Umbilical cord (tissue), 2 donors: ENCODE measurements around the gene ETFB. TPM values are rescaled to one million over a fixed set of nuclear protein-coding genes. Genes with fewer than 3 reads are reported as not detected.

Source experiments
- DNase-seq: peaks from one replicate; pipeline ENCODE4 v3.0.0-alpha.2; 2015; ENCODE audit warnings: low spot score
- total RNA-seq: library from RNA; depleted of rRNA; stranded (reverse); fragments of >200 nt; gene quantifications from one replicate; pipeline ENCODE4 v1.2.3, GENCODE V29; 2014; ENCODE audit warnings: low replicate concordance; ENCODE audit not compliant: insufficient read depth

Gene ETFB
- total RNA-seq, 1 donor from 2014 or later = 26.7 TPM

DNA sequence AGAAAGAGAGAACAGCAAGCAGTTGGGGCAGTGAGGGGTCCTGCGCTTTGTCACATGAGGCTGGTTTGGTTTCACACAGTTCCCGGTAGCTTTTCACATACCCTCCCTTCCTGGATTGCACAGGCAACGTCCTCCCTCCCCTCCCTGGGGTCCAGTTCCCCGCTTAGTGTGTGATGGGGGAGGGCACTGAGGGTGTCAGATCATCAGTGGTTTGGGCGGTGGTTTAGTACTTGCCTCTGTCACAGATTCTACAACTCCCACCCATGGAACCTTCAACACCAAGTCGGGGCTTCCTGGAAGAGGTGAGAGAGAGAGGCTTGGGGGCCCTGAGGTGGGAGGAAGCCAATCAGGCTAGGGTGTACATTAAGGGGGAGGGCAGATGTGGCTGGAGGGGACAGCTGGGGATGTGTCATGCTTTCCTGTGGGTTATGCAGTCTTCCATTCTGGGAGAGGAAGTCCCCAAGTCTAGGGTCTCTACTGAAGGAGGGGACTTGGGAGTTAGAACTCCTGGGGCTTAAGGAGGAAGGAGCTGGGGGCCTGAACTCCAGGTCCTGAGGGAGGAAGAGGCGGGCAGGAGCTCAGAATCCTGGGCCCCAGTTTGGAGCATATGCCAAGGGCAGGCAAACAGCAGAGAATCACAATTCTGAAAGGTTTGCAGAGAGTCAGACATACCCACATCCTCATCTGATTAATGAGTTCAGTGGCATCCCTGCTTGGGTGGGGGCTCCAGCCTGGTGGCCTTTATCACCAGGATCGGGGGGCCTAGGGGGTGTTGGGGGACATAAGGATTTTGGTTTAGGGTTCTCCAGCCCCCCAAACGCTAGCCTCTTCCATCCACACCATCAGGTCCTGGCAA is 6.7 kb upstream of the ETFB start, which contains the start of gene NKG7:
Gene NKG7, minus strand, starts transcription at position 6 of the 856 bp plus-strand sequence. CDS start 119 bp downstream, outside the sequence.
- DNase-seq = no peak

DNA sequence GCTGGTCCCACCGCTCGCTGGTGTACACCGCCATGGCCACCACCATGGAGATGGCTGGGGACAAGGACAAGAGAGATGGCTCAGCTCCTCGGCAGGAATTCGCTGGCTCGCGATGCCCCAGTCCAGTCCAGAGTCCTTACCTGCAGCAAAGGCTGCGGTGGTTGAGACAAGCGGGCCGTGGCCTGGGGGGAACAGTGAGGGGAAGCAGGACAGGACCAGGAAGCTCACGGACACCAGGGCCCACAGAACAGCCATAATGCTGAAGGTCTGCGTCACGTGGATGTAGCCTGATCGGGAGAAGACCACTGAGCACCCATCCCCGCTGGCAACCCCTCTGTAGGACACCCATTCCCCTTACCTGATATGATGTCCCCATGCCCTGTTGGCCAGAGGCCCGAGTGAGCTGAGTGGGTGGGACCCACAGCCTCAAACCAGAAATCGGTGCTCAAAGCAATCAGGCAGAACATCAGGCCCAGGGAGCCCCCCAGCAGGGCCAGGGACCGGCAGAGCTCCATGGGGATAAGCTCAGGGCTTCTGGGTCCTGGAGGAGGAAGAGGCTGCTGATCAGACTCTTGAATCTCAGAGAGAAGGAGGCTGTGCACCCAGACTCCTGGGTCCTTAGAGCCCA is 5.9 kb upstream of the ETFB start:
- no peak for DNase-seq

DNA sequence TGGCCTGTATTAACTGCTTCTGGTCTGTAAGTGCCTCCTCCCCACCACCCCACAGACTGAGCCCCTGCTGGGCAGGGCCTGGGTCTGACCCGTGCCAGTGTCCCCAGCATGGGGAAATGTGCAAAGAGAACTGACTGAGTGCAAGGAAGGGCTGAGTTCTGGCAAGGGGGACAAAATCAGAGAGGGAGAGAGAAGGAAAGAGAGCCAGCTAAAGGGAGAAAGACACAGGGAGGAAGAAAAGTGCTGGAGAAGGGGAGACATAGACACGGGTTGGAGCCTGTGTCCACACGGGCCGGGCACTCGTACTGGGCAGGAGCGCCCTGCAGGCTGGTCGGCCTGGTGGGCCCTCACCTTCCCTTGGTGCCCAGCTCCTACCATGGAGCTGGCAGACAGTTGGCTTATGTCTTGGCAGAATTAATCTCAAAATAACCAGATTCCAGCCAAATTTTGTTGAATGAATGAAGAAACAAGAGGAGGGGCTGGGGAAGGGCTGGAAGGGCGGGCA is 5.0 kb upstream of the ETFB start:
- no peak for DNase-seq

DNA sequence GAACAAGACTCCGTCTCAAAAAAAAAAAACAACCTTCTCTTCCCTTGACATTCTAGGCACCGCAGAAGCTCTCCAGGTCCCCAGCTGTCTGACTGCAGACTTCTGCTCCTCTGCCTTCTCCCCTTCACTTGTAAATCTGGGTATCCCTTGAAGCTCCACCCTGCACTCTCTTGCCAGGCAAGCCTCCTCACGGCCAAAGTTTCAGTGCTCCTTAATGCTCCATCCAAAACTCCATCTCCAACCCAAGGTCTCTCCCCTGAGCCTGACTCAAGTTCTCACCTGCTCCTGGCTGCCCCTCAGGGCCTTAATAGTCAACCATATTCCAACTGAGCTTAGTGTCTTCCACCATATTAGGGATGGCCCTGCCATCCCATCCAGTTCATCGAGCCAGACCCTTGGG is 4.0 kb upstream of the ETFB start:
- DNase-seq = no peak

DNA sequence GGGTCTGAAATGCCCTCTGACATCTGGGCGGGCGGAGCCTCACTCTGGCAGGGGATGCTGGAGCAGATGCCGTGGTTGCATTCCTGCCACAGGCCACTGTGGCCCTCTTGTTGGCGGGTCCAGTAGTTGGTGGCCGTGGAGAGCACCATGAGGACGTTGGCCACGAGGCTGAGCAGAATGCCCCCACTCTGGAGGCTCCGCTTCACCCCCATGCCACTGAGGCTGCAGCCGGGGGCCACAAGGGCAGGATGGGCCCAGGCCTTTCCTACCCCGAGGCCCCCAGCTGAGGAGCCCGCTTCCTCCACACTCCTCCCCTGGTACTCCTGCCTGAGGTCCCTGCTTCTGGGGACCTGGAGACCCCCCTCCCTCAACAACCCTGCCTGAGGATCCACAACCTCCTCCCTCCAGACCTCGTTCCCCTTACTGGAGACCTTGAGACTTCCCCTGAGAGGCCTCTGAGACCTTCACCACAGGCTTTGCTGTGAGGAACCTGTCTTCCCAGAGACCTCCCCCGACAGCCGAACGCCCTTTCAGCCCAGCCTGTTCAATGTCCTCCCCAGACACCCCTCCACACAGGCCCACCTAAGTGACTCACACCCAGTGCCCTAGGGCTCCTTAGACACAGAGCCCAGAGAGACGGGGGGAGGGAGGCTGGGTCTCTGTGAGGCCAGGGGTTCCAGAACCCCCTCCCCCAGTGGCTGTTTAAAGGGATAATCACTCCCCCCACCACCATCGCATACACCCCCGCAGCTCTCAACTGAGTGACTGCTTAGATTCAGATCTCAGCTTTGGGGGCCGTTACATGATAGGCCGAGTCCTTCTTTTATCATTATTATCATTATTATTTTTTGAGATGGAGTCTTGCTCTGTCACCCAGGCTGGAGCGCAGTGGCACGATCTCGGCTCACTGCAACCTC is 2.4 kb upstream of the ETFB start, which contains the start of gene CLDND2:
Gene CLDND2, minus strand, starts transcription at position 638 of the 917 bp plus-strand sequence. Its CDS starts 426 bp downstream, at position 212.
- no peak for DNase-seq

DNA sequence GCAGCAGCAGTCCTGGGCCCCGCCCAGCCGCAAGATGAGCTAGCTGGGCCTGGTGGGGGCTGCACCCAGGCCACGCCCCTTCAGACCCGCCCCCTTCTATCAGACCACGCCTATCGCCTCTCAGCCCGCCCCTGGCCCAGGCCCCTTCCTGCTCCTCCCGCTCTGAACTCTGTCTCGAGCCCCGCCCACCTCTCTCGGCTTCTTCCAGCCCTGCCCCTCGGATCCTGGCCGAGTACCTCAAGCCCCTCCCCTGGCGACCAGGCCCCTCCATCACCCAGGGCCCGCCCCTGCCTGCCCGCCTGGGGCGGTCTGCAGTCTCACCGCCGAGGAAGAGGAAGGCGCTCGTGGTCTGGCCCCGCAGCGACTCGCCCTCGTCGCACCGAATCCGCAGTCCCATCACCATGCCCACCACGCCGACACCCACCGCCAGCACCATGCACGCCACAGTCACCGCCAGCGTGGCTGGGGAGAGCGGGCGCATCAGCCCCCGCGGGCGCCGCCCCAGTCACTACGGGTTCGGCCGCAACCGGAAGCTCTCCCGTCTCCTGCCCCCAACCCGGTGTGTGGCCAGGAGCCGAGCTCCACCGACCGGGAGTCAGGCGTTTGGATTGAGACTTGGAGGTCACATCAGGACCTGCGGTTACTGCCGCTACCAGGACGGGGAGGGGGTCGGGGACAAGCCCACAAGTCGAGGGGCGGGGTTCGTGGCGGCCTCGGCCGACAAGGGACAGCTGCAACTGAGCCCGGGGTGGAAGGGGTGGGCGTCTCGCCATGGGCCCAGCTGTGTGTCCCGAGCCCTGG is 1.6 kb upstream of the ETFB start:
- DNase-seq = peak; percentile 100

DNA sequence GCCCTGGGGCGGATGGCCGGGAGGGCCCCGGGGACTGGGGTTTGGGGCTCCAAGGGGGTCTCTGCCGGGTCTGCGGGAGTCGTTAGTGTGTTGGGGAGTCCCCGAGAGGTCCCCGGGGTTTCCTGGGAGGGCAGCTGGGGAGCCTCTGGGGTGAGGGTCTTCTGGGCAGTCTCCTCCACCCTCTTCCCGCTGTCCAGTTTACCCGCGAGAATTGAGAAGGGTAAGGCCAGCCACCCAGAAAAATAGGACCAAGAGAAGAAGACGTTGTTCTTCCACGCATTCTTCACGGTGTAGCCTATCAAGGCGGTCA is 1.0 kb upstream of the ETFB start:
- DNase-seq = no peak

DNA sequence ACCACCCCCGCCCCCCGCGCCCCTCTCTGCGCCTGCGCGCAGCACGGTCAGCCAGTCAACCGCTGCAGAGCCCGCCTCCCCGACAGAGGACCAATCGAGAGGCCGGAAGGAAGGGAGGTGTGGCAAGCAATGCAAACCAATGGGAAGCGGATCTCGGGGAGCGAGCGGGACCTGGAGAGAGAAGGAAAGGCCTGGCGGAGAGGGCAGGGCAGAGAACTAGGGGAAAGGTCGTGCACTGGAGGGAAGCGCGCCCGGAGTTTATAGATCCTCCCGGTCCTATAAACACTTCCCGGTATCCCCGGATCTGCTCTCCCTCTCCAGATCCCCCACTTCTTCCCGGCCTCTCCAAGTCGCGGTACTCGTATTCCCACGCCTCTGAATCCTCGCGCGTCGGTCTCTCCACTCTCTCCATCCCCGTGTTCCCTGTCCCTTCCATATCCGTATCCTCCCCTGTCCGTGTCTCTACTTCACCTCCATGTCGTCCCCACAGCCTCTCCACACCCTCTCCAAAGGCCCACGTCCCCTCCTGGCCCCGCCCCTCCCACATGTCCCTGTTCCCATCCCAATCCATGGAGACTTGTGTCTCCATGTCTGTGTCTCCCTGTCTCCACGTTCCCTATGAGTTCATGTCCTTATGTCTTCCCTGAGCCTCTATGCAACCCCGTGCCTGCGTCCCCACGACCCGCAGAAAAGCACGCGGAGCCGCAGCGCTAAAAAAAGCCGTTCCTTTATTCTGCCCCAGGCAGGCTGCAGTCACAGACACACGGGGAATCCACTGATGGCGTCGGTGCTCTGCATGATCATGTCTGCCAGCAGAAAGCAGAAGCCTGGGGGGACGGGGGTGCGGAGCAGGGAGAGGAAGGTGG is 434 bp upstream of the ETFB start:
- peak; percentile 100 for DNase-seq

DNA sequence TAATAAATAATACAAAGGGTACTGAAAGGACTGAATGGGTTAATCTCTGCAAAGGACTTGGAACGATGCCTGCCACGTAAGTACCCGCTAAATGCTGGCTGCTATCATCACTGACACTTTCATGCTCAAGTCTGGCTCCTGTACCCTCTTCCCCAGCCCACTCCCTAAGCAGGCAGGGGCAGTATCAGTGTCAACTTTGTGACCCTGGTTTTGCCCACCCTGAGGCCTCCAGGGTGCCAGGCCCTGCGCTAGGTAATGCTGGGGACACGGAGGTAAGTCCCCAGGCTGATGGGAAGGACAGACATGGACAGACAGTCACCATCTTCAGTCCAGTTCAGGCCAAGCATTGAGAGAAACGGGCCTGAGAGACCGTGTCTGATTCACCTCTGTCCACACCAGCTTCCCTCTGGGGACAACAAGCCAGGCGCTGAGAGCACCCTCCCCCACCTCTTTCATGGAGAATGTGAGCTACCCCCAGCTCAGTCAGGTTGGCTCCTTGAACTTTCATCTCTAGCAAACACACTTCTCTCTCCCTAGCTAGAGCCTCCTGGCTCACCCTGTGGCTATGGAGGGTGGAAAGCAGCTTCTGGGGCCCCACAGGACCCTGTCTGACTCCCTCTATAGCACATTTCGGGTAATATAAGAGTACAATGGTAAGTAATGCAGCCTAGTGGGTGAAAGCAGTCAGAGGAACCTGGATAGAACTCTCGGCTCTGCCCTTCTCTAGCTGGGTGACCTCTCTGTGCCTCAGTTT is 800 bp downstream of the ETFB start:
- peak; percentile 61 for DNase-seq

DNA sequence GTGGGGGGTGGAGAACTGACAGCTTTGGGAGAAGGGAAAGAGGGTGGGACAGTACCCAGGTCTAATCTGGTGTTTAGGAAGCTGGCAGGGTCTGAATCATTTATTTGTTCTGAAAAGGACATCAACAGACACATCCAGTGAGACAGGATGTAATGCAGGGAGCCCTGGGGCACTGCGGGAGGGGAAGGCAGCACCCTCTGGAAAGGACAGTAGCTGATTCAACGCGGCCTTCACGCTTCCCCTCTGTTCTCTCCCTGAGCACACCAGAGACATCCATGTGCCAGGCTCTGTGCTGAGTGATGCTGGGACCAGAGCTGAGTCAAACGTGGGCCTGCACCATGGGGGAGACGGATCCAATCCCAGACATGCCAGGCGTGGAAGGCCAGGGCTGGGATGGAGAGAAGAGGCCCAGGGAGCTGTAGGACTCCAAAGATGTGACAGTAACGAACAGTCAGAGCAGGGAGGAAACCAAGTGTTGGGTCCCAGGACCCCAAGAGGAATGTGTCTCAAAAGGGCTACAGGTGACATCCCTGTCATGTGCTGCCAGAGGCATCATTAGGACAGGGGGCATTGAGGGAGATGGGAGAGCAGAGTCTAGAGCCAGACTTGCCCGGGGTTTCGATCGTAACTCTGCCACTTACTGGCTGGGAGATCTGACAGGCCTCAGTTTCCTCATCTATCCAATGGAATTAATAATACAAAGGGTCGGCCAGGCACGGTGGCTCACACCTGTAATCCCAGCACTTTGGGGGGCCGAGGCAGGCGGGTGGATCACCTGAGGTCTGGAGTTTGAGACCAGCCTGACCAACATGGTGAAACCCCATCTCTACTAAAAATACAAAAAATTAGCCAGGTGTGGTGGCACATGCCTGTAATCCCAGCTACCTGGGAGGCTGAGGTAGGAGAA is 1.7 kb downstream of the ETFB start:
- no peak for DNase-seq

DNA sequence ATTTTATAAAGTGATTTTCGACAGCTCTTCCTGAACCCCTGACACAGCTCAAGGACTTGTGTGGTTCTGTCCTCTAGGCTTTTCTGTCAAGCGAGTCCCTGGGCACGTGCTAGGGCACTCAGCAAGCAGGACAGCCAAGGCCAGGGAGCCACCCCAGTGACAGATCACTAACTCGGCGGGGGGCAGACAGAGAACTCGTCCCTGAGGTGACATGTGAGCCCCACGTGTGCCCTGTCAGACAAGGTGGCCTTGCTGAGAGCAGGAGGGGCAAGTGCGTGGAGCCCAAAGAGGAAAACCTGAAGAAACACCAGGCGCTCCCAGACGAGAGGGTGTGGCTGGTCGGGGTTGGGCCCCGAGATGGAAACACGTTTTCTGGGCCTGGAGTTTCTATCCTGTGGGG is 4.9 kb downstream of the ETFB start:
- DNase-seq = no peak

DNA sequence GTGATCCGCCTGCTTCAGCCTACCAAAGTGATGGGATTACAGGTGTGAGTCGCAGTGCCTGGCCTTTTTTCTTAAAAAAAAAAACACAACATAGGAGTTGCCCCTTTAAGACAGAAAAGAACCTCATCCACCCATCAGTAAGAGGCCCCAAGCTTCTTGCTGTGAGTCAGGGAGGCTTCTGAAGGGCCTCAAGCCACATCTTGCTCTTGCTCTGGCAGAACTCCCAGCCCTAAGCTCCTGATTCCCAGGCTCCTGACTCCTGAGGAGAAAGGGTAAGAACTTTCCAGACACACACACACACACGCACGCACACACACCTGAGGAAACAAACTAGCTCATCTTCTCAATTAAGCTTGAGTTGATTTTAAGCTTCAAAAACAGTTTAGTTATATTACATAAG is 6.9 kb downstream of the ETFB start:
- DNase-seq = peak; percentile 98

DNA sequence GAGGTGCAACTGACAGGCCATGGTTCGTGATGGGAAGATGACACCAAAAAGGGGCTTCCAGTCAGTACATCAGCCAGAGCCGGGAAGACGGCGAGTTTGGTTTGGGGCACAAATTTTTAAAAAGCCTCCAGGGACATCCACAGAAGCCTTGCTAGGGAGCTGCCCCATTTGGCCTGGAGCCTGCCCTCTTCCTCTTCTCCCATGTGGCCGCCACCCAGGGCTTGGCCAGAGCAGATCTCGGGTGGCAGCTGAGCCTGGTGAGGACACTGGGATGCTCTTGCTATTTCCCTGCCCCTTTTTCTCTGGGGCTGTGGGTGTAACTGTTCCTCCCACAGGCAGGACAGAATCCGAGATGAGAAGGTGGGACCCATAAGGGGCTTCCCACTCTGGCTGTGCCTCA is 8.2 kb downstream of the ETFB start:
- DNase-seq = no peak

DNA sequence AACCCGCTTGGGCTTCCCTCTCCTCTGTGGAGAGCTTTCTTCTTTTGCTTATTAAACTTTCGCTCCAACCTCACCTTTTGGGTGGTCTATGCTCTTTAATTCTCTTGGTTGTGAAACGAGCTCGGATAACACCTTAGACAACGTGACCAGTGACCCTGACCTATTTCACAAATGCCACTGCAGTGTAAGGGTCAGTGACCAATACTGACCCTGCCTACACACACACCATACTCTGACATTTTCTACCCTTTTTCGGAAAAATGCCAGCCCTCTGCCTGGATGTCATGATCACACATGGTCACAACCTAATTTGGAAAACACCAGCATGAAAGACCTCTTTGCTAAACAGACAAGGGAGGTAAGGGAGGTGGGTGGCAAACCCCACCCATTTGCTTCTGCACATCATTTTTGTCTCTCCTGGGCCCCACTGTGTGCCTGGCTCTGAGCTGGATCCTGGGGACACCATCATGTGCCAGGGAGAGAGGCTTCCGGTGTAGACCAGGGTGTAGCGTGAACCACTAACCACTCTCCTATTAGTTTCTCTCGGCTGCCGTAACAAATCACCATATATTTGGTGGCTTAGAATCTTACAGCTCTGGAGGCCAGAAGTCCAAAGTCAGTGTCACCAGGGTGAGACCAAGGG is 9.9 kb downstream of the ETFB start:
- DNase-seq = no peak

DNA sequence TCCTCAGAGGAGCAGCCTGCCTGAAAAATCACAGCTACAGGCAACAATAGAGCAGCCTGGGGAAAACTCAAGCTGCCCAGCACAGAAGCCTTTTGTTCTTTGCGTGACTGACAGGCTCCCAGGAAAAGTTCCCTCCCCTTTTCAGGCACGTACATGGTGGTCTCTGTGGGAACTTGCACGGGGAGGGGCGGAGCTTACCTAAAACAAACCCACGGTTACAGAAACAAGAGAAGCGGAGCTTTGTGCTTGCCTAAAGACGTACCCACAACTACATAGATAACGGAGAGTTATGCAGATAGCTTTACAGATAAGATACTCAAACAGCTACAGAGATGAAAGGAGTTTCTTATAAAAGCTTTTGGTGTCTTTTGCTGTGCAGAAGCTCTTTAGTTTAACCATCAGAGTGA is 11.4 kb downstream of the ETFB start:
- peak; percentile 79 for DNase-seq

DNA sequence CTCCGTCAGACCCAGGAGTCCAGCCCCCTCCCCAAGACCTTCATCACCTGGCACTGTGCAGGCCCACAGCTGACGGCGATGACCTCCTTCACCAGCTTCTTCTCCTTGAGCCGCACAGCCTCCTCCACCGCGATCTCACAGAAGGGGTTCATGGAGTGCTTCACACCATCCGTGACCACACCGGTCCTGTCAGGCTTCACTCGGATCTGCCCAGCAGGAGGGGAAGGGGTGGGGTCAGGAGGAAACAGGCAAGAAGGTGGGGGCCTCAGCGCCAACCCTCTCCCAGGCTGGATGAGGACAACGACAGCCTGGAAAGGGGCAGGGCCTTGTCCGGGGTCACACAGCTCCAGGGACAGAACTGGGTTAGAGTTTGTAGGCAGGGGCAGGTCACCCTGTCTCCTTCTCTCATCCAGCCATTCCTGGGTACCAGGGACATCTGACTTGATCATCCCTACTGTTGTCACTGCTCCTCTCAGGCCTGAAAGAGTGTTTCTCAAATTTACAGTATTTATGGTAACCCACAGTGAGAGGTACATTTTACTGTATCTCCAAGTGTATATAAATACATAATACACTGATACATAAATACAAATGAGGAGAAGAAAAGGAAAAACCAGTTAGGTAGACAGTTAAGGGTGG is 12.0 kb downstream of the ETFB start:
- no peak for DNase-seq

DNA sequence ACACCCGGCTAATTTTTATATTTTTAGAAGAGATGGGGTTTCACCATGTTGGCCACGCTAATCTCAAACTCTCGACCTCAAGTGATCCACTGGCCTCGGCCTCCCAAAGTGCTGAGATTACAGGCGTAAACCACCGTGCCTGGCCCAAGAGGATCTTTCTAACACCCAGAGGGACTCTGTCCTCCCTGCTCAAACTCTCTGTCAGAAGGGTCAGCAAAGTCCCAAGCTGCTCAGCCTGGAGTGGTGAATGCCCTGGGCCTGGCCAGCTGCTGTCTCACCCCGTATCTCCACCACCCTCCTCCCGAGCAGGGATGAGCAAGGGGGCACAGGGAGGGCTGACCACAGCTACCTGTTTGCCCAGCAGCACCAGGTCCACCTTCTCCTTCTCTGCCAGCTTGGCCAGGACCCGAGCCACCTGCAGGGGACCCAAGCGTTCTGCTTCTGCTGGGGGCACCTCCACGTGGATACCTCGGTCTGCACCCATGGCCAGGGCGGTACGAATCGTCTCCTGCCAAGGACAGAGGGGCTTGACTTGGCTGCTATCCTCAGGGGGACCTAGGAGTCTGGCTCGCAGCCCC is 13.3 kb downstream of the ETFB start:
- no peak for DNase-seq
